Hepatocyte (in vitro differentiated cells): ENCODE results near the gene CTCFL.

Experiments used
- EZH2 ChIP-seq: fragments of 200-600 bp; sonication (generic); IDR thresholded peaks from 2 replicates; pipeline ENCODE4 v1.6.1; 2016; ENCODE audit warnings: antibody characterized with exemption, mild to moderate bottlenecking, borderline replicate concordance
- TF ChIP-seq, protein P1 (sequence below): fragments of 200-600 bp; sonication (generic); IDR thresholded peaks from 2 replicates; pipeline ENCODE4 v1.5.1; 2016; ENCODE audit warnings: antibody characterized with exemption, mild to moderate bottlenecking; ENCODE audit not compliant: poor library complexity

DNA sequence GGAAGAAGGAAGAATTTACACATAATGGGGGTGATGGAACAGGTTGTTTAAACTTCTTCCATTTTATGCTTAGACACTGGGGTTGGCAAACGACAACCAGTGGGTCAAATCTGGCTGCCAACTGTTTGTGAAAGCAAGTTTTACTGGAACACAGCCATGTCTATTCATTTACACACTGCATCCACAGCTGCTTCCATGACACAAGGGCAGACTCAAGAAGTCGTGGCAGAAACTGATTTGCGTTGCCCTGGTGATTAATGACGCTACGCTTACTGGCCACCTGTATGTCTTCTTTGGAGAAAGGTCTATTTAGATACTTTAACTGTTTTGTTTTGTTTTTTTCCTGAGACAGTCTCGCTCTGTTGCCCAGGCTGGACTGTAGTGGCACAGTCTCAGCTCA, 19.0 kb downstream of the CTCFL start:
- TF ChIP-seq, protein P1, sequence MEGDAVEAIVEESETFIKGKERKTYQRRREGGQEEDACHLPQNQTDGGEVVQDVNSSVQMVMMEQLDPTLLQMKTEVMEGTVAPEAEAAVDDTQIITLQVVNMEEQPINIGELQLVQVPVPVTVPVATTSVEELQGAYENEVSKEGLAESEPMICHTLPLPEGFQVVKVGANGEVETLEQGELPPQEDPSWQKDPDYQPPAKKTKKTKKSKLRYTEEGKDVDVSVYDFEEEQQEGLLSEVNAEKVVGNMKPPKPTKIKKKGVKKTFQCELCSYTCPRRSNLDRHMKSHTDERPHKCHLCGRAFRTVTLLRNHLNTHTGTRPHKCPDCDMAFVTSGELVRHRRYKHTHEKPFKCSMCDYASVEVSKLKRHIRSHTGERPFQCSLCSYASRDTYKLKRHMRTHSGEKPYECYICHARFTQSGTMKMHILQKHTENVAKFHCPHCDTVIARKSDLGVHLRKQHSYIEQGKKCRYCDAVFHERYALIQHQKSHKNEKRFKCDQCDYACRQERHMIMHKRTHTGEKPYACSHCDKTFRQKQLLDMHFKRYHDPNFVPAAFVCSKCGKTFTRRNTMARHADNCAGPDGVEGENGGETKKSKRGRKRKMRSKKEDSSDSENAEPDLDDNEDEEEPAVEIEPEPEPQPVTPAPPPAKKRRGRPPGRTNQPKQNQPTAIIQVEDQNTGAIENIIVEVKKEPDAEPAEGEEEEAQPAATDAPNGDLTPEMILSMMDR: no peak
- no peak for TF ChIP-seq EZH2
